ENCODE data around the gene ANKLE2. TPM values are rescaled to one million over a fixed set of nuclear protein-coding genes. Genes with fewer than 3 reads are reported as not detected.

The ANKLE2 gene
- total and polyA plus RNA-seq, 10 donors = 25.7 to 86.5 (median 76.2) TPM

- Histone ChIP-seq H3K9me3 (no peaks in the 10 kb centered on the region), H3K27me3 (replicated peaks in 1 of 7) (no peaks in the 10 kb centered on the region), H3K36me3 (peaks cover 0 to 80% (median 55%) of the 10 kb centered on the region in 6 donors), H3K4me3 (no peak overlapping the region), H3K4me1 (peaks cover 8 to 26% (median 19%) of the 10 kb centered on the region in 6 donors), H3K27ac (no peak overlapping the region)
- 78 to 90% (median 89%) methylated on average over 11 of the region's 11 CpGs for WGBS, 5 donors
- intact Hi-C loops (cut with DNase I; ENCODE audit: low total_unique reads) = no loop called here
- DNase-seq = no peak
- TF ChIP-seq CTCF (IDR thresholded peaks at IDR 0.05 in 8 of 11, conservative IDR thresholded peaks at IDR 0.05 in 3 of 11) = no peak
- no peak for TF ChIP-seq POLR2A (IDR thresholded peaks at IDR 0.05)
- TF ChIP-seq POLR2AphosphoS5 (IDR thresholded peaks at IDR 0.05) = no peak
These were observed 45.3 kb downstream of the ANKLE2 start for GRCh38 chr12:132716356-132716755.

DNA sequence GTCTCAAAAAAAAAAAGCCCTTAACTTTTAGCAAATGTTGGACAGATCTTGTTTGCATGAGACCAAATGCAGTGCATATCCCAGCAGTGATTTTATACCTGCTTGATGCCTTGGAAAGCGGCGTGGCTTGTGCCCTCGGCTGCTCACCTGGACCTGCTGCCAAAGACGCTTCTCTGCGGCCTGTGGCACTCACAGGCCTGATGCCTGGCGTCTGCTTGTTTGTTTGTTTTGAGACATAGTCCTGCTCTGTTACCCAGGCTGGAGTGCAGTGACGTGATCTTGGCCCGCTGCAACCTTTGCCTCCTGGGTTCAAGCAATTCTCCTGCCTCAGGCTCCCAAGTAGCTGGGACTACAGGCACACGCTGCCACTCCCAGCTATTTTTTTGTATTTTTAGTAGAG is 45.8 kb downstream of the ANKLE2 start:
- 82 to 92% (median 86%) methylated on average over 9 of the region's 9 CpGs for WGBS, 5 donors
- no peak for DNase-seq
- H3K36me3 ChIP-seq = peaks cover 0 to 75% (median 50%) of the 10 kb centered on the region in 6 donors
- no peaks in the 10 kb centered on the region for H3K27me3 ChIP-seq (replicated peaks in 1 of 7)
- H3K4me3 ChIP-seq = no peak overlapping the region
- no peaks in the 10 kb centered on the region for H3K9me3 ChIP-seq
- intact Hi-C loops (cut with DNase I; ENCODE audit: low total_unique reads) = no loop called here
- H3K27ac ChIP-seq = no peak overlapping the region
- no peak for TF ChIP-seq POLR2A (IDR thresholded peaks at IDR 0.05)
- TF ChIP-seq CTCF (IDR thresholded peaks at IDR 0.05 in 8 of 11, conservative IDR thresholded peaks at IDR 0.05 in 3 of 11) = no peak
- TF ChIP-seq POLR2AphosphoS5 (IDR thresholded peaks at IDR 0.05) = no peak
- H3K4me1 ChIP-seq = peaks cover 9 to 30% (median 22%) of the 10 kb centered on the region in 6 donors

DNA sequence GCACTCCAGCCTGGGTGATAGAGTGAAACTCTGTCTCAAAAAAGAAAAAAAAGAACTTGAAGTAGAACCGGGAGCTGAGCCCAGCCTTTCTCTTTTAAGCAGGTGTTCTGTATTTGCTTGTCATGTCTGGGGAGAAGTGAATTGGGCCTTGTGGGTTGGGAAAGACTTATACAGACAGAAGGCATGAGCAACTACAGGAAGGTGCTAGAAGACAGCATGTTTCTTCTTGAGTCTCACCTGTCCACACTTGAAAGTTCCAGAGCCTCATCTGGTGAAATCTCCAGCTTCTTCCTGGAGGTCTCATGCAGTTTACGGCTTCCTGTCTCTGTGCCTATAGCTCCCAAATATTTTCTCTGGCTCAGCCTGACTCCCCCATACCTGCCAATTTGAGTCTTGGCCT is 48.5 kb downstream of the ANKLE2 start:
- Histone ChIP-seq H3K4me3 (no peak overlapping the region), H3K4me1 (peaks cover 14 to 44% (median 31%) of the 10 kb centered on the region in 6 donors), H3K36me3 (peaks cover 0 to 52% (median 27%) of the 10 kb centered on the region in 6 donors), H3K9me3 (peaks cover 0 to 15% (median 7%) of the 10 kb centered on the region in 8 donors), H3K27me3 (replicated peaks in 1 of 7) (no peaks in the 10 kb centered on the region), H3K27ac (no peak overlapping the region)
- TF ChIP-seq POLR2AphosphoS5 (IDR thresholded peaks at IDR 0.05) (no peak), POLR2A (IDR thresholded peaks at IDR 0.05) (no peak), CTCF (IDR thresholded peaks at IDR 0.05 in 8 of 11, conservative IDR thresholded peaks at IDR 0.05 in 3 of 11) (no peak)
- intact Hi-C loops (cut with DNase I; ENCODE audit: low total_unique reads) = no loop called here
- WGBS, 5 donors = 64 to 80% (median 75%) methylated on average over 2 of the region's 2 CpGs
- DNase-seq = no peak

GRCh38 chr12:132711080-132711843 is 50.4 kb downstream of the ANKLE2 start:
- intact Hi-C loops (cut with DNase I; ENCODE audit: low total_unique reads) = no loop called here
- no peaks in the 10 kb centered on the region for H3K27me3 ChIP-seq (replicated peaks in 1 of 7)
- TF ChIP-seq POLR2A (IDR thresholded peaks at IDR 0.05) (no peak), POLR2AphosphoS5 (IDR thresholded peaks at IDR 0.05) (no peak), CTCF (IDR thresholded peaks at IDR 0.05 in 8 of 11, conservative IDR thresholded peaks at IDR 0.05 in 3 of 11) (no peak)
- H3K9me3 ChIP-seq = peaks cover 0 to 32% (median 15%) of the 10 kb centered on the region in 8 donors
- no peak for DNase-seq
- peaks cover 14 to 44% (median 31%) of the 10 kb centered on the region in 6 donors for H3K4me1 ChIP-seq
- 8 to 25% (median 8%) methylated on average over 21 to 59 of the region's 59 CpGs for WGBS, 5 donors
- peak overlapping the region in 6 of 8 donors; percentile 32 to 93 (median 87) for H3K27ac ChIP-seq
- peak overlapping the region; percentile 64 to 98 (median 92) for H3K4me3 ChIP-seq
- peaks cover 0 to 36% (median 12%) of the 10 kb centered on the region in 6 donors for H3K36me3 ChIP-seq

All from spleen (tissue), 11 donors.